Colon (tissue), 2 donors: ENCODE measurements around the gene FAM13A.
"Not testable (repeated sequence)": the region's sequence is repeated elsewhere in the genome, so short reads cannot be mapped to it uniquely, and the experiment has no call there.

Experiments used
- FAIRE-seq: peaks from 2 replicates; lab custom pipeline; 2012; peaks lifted over from hg19 to GRCh38; lab: Jason Lieb, UNC
- donor health status: control.
- donor health status: control.

The FAM13A gene

DNA sequence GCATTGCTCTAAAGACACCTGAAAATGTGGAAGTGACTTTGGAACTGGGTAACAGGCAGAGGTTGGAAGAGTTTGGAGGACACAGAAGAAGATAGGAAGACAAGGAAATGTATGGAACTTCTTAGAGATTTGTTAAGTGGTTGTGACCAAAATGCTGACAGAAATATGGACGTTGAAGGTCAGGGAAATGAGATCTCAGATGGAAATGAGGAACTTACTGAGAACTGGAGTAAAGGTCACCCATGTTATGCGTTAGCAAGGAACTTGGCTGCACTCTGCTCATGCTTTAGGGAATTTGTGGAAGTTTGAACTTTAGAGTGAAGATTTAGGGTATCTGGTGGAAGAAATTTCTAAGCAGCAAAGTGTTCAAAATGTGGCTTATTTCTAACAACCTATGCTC is 99.4 kb downstream of the FAM13A start:
- no peak for FAIRE-seq

DNA sequence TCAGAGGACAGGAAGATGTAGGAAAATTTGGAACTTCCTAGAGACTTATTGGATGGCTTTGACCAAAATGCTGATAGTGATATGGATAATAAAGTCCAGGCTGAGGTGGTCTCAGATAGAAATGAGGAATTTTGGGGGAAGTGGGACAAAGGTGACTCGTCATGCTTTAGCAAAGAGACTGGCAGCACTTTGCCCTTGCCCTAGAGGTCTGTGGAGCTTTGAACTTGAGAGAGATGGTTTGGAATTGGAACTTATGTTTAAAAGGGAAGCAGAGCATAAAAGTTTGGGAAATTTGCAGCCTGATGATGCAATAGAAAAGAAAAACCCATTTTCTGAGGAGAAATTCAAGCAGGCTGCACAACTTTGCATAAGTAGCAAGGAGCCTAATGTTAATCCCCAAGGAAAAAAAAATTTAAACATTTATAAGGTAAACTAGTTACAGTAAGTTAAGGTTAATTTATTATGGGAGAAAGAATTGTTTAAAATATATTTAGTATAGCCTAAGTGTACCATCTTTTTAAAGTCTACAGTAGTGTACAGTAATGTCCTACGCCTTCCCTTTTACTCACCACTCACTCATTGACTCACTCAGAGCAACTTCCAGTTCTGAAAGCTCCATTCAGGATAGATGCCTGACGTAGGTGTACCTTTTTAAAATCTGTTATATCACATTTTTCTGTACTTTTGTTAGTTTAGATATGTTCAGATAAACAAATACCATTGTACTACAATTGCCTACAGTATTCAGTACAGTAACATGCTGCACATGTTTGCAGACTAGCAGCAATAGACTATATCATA is 101.2 kb downstream of the FAM13A start:
- no peak for FAIRE-seq

DNA sequence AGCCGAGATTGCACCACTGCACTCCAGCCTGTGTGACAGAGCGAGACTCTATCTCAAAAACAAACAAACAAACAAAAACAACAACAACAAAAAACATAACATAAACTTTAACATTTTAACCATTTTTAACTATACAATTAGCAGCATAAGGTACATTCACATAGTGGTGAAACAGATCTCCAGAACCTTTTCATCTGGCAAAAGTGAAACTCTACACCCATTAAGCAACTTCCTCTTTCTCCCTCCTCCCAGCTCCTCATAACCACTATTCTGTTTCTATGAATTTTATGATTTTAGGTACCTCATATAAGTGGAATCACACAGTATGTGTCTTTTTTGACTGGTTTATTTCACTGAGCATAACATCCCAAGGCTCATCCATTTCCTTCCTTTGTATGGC is 103.6 kb downstream of the FAM13A start:
- no peak for FAIRE-seq

DNA sequence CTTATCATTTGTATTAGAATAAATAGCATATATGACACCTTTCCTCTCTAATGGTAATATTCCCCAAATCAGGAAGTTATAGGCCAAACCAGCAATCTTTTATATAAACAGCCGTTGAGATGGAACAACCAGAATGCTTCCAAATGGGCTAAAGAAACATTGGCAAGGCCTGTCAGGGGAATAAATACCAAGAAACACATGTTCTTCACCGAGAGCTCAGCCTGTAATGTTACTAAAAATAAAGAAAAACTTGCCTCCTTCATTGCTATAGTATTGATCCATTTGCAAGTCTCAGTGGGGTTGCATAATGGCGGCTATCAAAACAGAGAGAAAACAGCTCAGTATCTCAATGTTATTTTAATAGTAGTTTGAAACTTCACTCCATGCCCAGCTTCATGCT is 104.9 kb downstream of the FAM13A start:
- FAIRE-seq = no peak

DNA sequence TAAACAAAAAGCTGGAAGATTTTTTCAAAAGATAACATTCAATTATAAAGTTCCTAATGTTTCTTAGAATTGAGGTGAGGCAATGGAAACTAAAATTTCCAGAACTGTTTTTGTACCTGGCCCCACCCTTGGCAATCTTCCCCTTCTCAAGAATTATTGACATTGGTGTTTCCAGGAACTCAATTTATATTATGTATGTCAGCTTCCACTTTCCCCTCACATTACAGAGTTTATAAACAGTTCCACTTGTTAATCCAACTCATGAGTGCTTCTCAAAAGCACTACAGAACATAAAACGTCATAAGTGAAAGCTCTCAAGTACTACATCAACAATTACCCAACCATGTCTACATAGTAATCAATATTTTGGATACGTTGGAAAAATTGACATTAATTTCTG is 107.4 kb downstream of the FAM13A start:
- peak; percentile 41 for FAIRE-seq

DNA sequence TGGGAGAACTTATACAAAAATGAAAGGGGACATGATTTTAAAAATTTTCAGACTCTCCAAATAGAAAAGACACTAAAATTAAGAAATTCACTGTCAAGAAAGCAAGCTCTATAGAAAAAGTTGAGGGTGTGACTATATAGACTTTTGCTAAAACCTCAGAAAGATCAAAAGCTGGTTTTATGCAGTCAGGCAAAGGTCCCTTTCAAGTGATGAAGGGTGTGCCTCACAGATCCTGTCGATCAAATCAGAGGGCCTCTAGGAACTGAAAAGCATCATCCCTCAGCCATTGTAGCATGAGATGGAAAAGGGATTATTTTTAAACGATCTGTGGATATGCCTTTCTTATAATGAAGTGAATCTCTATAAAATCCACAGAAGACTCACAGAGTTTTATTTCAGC is 116.5 kb downstream of the FAM13A start:
- FAIRE-seq = no peak

DNA sequence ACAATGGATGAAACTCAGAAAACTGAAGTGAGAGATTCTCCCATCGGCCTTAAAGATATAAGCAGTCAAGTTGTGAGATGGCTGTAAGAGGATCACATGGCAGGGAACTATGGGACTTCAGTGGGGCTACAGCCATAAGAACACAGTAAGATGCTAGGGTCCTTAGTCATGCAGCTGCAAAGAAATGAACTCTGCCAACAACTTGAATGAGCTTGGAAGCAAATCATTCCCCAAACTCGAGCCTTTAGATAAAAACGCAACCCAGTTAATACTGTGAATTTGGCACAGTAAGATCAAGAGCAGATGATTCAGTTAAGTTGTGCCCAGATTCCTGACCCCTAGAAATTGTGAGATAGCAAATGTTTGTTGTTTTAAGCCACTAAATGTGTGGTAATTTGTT is 117.3 kb downstream of the FAM13A start:
- FAIRE-seq = no peak

DNA sequence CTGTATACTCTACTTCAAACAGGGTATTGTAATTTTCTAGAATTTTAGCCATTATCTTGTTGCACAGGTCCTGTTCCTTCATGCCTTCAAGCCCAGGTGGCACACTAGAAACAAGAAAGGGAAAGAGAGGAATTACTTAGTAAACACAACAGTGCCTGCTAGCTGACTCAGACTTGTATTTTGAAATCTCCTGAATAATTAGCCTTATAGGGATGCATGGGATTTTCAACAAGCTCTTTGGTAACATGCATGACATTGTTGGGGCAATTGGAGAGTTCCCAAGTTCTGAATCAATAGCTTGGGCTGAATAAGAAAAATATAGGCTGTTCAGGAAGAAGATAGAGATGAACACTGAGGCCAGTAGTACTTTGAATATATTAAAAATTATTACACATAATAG is 118.8 kb downstream of the FAM13A start:
- FAIRE-seq = no peak

DNA sequence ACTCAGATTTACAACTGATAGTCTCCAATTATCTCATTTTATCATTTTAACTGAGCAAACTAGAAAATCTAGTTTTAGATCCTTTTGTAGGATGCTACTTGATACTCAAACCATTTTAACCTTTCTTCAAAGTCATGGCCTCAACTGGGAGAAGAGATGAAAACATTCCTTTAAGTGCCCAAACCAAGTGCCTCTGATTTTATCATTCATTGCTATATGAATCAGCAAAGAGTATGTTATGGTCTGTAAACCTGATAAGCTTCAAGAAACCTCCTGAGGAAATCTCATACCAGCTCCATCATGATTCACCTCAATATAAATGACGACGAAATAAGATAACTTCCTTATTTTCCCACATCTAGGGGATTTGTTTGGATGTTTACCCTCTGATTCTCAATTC is 119.9 kb downstream of the FAM13A start:
- FAIRE-seq = no peak

DNA sequence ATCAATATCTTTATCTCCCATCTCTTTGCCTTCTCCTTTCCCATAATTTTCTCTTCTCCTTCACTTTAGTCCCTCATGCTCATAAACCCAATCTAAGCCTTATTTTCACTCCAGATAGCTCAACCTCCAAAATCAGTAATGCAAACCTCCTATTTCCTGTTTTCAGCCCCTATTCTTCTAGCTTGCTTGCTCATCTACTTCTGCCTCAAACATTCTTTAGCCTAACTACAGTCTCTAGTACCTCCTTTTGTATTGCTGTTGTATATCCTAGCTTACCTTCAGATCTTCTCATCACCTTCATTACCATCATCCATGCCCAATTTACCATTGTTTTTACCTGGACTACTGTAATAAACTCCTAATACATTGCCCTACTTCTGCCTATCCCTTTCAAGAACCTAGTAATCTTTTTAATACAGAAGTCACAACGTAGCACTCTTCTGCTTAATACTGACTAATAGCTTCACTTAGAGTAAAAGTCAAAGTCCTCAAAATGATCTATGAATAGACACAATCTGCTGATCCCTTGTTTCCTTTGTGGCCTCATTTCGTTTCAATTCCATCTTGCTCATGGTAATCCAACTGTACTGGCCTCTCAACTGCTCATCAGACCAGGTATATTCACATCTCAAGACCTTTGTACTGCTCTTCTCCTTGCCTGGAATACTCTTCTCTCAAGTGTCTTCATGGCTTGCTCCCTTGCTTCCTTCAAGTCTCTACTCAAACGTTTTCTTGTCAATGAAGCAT is 123.4 kb downstream of the FAM13A start:
- no peak for FAIRE-seq

DNA sequence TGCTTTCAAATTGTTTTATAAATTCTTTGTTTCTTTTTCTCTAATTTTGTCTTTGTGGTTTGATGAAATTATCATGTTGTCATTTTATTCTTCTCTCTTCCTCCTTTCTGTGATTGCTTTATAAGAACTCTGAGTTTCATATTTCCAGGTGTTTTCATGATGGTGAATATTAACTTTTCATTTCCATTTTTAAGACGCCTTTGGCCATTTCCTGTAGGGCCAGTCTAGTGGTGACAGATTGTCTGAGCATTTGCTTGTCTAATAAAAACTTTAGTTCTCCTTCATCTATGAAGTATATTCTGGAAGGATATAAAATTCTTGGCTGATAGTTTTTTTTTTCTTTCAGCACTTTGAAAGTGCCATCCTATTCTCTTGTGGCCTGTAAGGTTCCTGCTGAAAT is 128.1 kb downstream of the FAM13A start:
- peak; percentile 57 for FAIRE-seq

DNA sequence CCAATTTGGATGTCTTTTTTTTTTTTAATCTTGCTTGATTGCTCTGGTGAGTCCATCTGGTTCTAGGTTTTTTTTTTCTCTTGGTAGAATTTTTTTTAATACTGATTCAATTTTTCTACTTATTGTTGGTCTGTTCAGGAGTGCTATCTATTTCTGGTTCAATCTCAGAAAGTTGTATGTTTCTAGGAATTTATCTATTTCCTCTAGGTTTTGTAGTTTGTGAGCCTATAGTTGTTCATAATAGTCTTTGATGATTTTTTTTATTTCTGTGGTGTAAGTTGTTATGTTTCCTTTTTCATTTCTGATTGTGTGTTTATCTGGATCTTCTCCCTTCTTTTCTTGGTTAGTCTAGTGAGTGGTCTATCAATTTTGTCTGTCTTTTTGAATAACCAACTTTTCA is 129.6 kb downstream of the FAM13A start:
- FAIRE-seq = no peak

DNA sequence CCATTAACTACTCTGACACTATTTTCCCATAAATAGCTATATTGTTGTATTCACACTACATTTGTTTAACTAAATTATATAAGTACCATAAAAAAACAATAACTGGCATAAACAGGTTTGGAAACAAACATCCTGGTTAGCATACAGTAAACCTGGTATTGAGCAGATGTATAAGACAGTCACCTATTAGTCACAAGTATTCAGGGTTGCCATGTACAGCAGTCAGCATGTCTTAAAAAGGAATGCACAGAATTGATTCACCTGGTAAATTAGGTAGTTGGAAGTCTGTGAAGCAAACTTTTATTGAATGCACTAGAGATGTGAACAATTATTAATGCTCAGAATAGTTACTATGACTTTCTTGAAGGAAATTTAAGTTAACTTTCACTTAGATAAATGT is 137.9 kb downstream of the FAM13A start:
- no peak for FAIRE-seq

DNA sequence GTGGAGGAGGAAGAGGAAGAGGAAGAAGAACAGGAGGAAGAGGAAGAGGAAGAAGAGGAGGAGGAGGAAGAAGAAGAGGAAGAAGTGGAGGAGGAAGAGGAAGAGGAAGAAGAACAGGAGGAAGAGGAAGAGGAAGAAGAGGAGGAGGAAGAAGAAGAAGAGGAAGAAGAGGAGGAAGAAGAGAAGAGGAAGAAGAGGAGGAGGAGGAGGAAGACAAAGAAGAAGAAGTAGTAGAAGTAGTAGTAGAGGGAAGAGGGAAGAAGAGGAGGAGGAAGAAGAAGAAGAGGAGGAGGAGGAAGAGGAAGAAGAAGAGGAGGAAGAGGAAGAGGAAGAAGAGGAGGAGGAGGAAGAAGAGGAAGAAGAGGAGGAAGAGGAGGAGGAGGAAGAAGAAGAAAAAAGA is 143.8 kb downstream of the FAM13A start:
- not testable (repeated sequence) for FAIRE-seq

DNA sequence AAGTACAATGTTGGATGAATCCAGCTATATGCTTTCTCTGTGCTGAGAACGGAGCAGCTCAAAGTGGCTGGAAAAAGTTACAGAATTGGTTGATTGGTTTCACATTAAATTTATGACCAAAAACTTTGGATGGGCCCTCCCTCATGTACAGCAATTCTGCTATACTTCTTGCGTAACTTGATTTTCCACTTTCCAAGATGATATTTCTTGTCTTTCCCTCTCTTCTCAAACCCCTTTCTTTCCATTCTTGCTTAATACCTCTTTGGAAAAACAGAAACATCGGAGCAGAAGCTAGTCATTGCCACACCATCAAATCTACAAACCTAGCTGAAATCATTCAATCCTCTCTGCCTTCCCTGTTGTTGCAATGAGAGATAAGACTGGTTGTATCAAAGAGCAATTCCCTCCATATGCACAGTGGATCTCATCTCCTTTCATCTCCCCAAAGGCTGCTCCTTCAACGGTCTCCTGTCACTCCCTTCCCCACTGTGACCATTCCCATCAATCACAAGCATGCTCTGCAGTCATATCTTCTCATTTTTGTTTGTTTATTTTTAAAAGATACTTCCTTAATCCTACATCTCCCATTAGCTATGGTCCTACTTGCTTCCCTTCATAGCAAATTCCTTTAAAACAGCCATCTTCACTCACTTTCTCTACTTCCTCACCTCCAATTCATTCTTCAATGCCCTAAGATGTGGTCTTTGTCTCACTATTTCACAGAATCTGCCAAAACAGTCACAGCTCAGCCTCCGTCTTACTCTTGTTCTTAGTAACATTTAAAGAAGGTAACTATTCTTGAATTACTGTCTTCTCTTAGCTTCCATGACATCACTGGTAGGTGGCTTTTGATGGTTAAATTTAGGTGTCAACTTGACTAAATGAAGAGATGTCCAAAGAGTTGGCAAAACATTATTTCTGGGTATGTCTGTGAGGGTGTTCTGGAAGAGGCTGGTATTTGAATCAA is 145.5 kb downstream of the FAM13A start:
- FAIRE-seq = no peak

DNA sequence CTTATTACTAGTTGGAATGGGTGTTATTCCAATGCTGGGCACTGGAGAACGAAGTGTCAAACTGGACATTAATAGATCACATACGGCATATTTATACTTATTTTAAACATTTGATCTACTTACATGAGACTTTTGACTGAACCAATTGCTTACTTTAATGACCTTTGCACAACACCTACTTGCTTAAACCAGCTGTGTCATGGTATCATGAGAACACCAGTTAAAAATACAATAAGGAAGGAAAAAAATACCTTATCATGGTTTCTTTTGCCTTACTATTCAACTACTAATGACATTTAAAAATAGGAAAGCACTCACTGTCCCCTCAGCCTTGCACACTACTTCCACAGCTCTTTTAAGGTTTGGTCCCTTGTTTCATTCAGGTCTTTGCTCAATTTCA is 146.9 kb downstream of the FAM13A start:
- no peak for FAIRE-seq

DNA sequence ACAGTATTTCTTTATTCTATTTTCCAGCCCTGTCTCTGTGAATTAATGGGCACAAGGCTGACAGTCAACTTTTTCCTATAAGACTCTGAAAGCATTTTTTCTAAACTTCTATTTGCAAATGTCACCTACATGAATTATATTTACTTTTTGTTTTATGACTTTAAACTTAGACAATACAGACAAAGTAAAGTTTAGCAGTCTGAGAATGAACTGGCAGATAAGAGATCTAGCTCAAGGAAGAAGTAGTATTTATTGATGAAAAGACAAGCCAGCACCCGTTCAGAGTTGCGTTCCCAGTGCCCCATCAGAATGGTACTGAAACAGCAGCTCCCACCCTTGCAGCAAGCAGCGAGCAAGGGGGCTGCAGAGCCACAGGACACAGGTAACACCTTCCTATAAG is 148.5 kb downstream of the FAM13A start:
- no peak for FAIRE-seq

DNA sequence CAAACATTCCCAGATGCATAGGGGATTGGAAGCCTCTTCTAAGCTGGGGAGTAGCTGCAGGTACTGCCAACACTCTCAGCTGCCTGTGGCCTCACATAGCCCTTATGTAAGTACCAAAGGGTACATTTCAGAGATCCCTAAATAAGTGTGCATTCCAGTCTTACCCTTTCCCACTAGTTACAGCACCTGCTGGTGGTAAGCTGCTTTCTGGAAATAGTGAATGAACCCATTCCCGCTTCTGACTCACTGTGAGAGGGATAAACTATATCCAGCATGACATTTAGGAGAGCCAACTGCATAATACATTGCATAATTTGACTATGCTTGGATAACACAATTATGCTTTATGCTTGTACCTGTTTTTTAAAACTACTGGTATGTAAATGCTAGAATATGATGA is 149.0 kb downstream of the FAM13A start:
- no peak for FAIRE-seq

DNA sequence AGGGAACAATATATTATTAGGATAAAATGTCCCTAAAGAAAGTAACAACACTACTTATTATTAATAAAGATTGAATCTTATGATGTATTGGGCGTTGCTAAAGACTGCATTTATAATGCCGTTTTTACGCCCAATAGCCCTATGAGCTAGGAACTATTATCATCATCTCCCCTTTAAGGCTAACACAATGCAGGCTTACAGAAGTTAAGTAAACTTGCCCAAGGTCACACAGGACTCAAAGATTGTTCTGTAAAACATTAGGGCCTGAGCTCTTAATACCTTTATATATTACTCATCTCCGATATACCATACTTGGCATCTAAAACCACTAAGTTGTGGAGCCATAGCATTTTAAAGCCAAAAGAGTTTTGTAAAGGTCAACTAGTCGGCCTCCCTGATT is 149.5 kb downstream of the FAM13A start:
- FAIRE-seq = no peak

DNA sequence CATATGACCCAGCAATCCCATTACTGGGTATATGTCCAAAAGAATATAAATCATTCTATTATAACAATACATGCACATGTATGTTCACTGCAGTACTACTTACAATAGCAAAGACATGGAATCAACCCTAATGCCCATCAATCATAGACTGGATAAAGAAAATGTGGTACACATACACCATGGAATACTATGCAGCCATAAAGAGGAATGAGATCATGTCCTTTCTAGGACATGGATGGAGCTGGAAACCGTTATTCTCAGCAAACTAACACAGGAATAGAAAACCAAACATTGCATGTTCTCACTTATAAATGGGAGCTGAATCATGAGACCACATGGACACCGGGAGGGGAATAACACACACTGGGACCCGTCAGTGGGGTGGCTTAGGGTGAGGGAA is 152.7 kb downstream of the FAM13A start:
- not testable (repeated sequence) for FAIRE-seq

DNA sequence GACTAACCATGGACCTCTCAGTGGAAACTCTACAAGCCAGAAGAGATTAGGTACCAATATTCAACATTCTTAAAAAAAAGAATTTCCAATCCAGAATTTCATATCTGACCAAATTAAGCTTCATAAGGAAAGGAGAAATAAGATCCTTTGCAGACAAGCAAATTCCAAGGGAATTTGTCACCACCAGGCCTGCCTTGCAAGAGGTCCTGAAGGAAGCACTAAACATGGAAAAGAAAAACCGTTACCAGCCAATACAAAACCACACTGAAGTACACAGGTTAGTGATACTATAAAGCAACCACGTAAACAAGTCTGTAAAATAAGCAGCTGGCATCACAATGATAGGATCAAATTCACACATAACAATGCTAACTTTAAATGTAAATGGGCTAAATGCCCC is 156.6 kb downstream of the FAM13A start:
- no peak for FAIRE-seq

DNA sequence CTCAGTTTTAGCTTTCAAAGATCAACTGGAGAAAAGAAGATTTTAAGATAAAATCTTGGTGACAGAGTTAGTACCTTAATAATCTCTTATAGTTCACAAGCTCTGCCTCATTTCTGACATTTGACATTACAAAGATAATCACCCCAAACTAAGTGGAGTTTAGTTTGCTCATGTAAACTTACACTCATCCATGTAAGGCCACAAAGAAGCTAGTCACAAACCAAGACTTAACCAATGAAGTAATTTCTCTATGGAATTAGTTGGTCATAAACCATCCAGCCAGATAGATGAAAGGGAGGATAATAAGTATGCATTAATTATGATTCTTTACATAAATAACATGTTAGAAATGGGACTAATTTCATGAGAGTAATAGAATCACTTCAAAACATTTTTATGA is 159.2 kb downstream of the FAM13A start:
- FAIRE-seq = no peak

DNA sequence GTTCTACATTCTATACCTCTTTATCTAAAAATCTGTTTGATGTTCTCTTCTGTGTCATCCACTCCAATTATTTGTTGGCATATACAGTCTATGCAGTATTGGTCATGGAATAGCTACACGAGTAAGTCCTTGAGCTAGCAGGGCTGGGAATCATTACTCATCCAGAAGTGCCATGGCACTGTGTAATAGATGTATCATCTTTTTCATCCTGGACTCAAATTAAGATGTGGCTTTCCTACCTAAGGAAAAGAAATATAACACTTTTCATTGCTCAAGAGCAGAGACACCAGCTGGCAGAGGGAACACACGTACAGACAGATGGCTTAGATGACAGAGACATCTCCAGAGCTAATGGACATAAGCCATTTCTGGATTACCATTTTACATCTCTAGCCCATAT is 159.8 kb downstream of the FAM13A start:
- no peak for FAIRE-seq
